ENCODE data around the gene ZNF317. TPM values are rescaled to one million over a fixed set of nuclear protein-coding genes. Genes with fewer than 3 reads are reported as not detected.
A peak's percentile ranks its signal among the peaks of the same experiment; 100 is the strongest.

The ZNF317 gene
- total RNA-seq (2014; rRNA removed; shearing (Covaris generic)) (19.9 and 26.5 TPM in 2 replicates), total RNA-seq (2022) (37.4 and 40.2 TPM in 2 replicates), Bru-seq, nascent RNA (percentile 90 among the genes with signal in this experiment), BruChase-seq, experiment 1, labeled RNA remaining after a 6-hour chase (percentile 91 among the genes with signal in this experiment), BruChase-seq, experiment 2, labeled RNA remaining after a 2-hour chase (percentile 90 among the genes with signal in this experiment)
- long read RNA-seq, full-length matches to known transcripts = 55 of 74 reads
- long read RNA-seq, partial matches to known transcripts = 7 of 74 reads
- long read RNA-seq, other reads (novel, unspliced or antisense) = 12 of 74 reads

- H3K4me2 ChIP-seq (ENCODE audit: low read length) = peak within 1 kb of the TSS; percentile 90
- peaks cover 32% of the 10 kb centered on the region for H3K9me3 ChIP-seq (ENCODE audit: low read length)
- H3K9me2 ChIP-seq (ENCODE audit: insufficient read depth, low read length) = no peaks in the 10 kb centered on the region
- H2AFZ ChIP-seq (ENCODE audit: low read length) = peak within 1 kb of the TSS; percentile 96
- no TSS peak for BruUV-seq (replicated peaks)
- peaks cover 14% of the 10 kb centered on the region; the same call in 1 of the 2 replicates for H4K20me1 ChIP-seq (ENCODE audit: insufficient read depth, low read length)
- ChIA-PET CTCF (ENCODE audit: unreplicated experiment) (no interaction called here), POLR2A (interaction anchor here (0.6 kb wide), 1 partner anchor 443 kb away, joined by 5 read pairs; no protein-coding TSS in a partner anchor)
- peak within 1 kb of the TSS; percentile 37 for H3K27ac ChIP-seq (ENCODE audit: low read depth, low read length, poor library complexity, severe bottlenecking)
- peaks cover 51% of the 10 kb centered on the region for H3K79me2 ChIP-seq (ENCODE audit: insufficient read depth, low read depth, low read length)
- intact Hi-C loops (cut with micrococcal nuclease; ENCODE audit: unreplicated experiment) = no loop called here
- DNase-seq (ENCODE audit: low spot score) = peak; percentile 96
- H3K4me3 ChIP-seq (ENCODE audit: low read depth, low read length, poor library complexity, severe bottlenecking) = peak within 1 kb of the TSS; percentile 87
- H3K36me3 ChIP-seq (ENCODE audit: insufficient read depth, low read length) = peaks cover 42% of the 10 kb centered on the region
- no peak for TF ChIP-seq EZH2phosphoT487 (IDR thresholded peaks at IDR 0.05; ENCODE audit: borderline replicate concordance, low read depth, low read length)
- TF ChIP-seq CTCF (conservative IDR thresholded peaks at IDR 0.05; ENCODE audit: low read length) = no peak
- H3K4me1 ChIP-seq (ENCODE audit: insufficient read depth, low read length, poor library complexity, severe bottlenecking) = peaks cover 11% of the 10 kb centered on the region
These were observed at the start of gene ZNF317 for GRCh38 chr19:9140159-9140874. Gene ZNF317, plus strand, starts transcription at chr19:9140397. Its CDS starts 15,620 bp downstream, at chr19:9156017.

GRCh38 chr19:9107375-9107774 lies 32.8 kb upstream of the ZNF317 start, which contains the start of gene OR7G2:
Gene OR7G2, minus strand, starts transcription at chr19:9107475. Its CDS starts 4,232 bp downstream, at chr19:9103243.
- intact Hi-C loops (cut with micrococcal nuclease; ENCODE audit: unreplicated experiment) = no loop called here
- CTCF ChIA-PET (ENCODE audit: unreplicated experiment) = no interaction called here

More at GRCh38 chr19:9107375-9107774, 32.8 kb upstream of the ZNF317 start, which contains the start of gene OR7G2:
- no peaks in the 10 kb centered on the region for H3K79me2 ChIP-seq (ENCODE audit: insufficient read depth, low read depth, low read length)
- H3K4me3 ChIP-seq (ENCODE audit: low read depth, low read length, poor library complexity, severe bottlenecking) = no peak within 1 kb of the TSS
- no peaks in the 10 kb centered on the region for H3K36me3 ChIP-seq (ENCODE audit: insufficient read depth, low read length)
- no peaks in the 10 kb centered on the region for H3K4me1 ChIP-seq (ENCODE audit: insufficient read depth, low read length, poor library complexity, severe bottlenecking)
- BruUV-seq (replicated peaks) = no TSS peak
- no peak within 1 kb of the TSS for H3K4me2 ChIP-seq (ENCODE audit: low read length)
- no peaks in the 10 kb centered on the region for H3K9me2 ChIP-seq (ENCODE audit: insufficient read depth, low read length)
- H3K27ac ChIP-seq (ENCODE audit: low read depth, low read length, poor library complexity, severe bottlenecking) = no peak within 1 kb of the TSS
- DNase-seq (ENCODE audit: low spot score) = no peak
- TF ChIP-seq CTCF (conservative IDR thresholded peaks at IDR 0.05; ENCODE audit: low read length) (no peak), EZH2phosphoT487 (IDR thresholded peaks at IDR 0.05; ENCODE audit: borderline replicate concordance, low read depth, low read length) (no peak)
- no peaks in the 10 kb centered on the region for H3K9me3 ChIP-seq (ENCODE audit: low read length)
- no peak within 1 kb of the TSS; the same call in 1 of the 2 replicates for H2AFZ ChIP-seq (ENCODE audit: low read length)
- no peaks in the 10 kb centered on the region for H4K20me1 ChIP-seq (ENCODE audit: insufficient read depth, low read length)
- POLR2A ChIA-PET = no interaction called here
